Measurements from ENCODE around the gene LARP4B.

The LARP4B gene

GRCh38 chr10:818526-819220 is 112.8 kb downstream of the LARP4B start:
- TF ChIP-seq CTCF (IDR thresholded peaks at IDR 0.05; ENCODE audit: control insufficient read depth, insufficient read depth, low read depth, low read length, missing control alignments): no peak
- H3K4me3 ChIP-seq (ENCODE audit: control insufficient read depth, low read depth, low read length): no peak overlapping the region
- DNase-seq (ENCODE audit: low read depth): no peak

GRCh38 chr10:818010-818409 is 113.5 kb downstream of the LARP4B start:
- no peak for TF ChIP-seq CTCF (IDR thresholded peaks at IDR 0.05; ENCODE audit: control insufficient read depth, insufficient read depth, low read depth, low read length, missing control alignments)
- H3K4me3 ChIP-seq (ENCODE audit: control insufficient read depth, low read depth, low read length): no peak overlapping the region
- DNase-seq (ENCODE audit: low read depth): no peak

- TF ChIP-seq CTCF (IDR thresholded peaks at IDR 0.05; ENCODE audit: control insufficient read depth, insufficient read depth, low read depth, low read length, missing control alignments): no peak
- no peak for DNase-seq (ENCODE audit: low read depth)
- H3K4me3 ChIP-seq (ENCODE audit: control insufficient read depth, low read depth, low read length): no peak overlapping the region
These were observed 114.1 kb downstream of the LARP4B start for GRCh38 chr10:817371-817770.

GRCh38 chr10:816958-817357 is 114.5 kb downstream of the LARP4B start:
- no peak for DNase-seq (ENCODE audit: low read depth)
- TF ChIP-seq CTCF (IDR thresholded peaks at IDR 0.05; ENCODE audit: control insufficient read depth, insufficient read depth, low read depth, low read length, missing control alignments): no peak
- no peak overlapping the region for H3K4me3 ChIP-seq (ENCODE audit: control insufficient read depth, low read depth, low read length)

- no peak for DNase-seq (ENCODE audit: low read depth)
- H3K4me3 ChIP-seq (ENCODE audit: control insufficient read depth, low read depth, low read length): no peak overlapping the region
- TF ChIP-seq CTCF (IDR thresholded peaks at IDR 0.05; ENCODE audit: control insufficient read depth, insufficient read depth, low read depth, low read length, missing control alignments): no peak
These were observed 115.4 kb downstream of the LARP4B start for GRCh38 chr10:816091-816477.

- no peak overlapping the region for H3K4me3 ChIP-seq (ENCODE audit: control insufficient read depth, low read depth, low read length)
- no peak for DNase-seq (ENCODE audit: low read depth)
- TF ChIP-seq CTCF (IDR thresholded peaks at IDR 0.05; ENCODE audit: control insufficient read depth, insufficient read depth, low read depth, low read length, missing control alignments): peak; percentile 10
These were observed 116.0 kb downstream of the LARP4B start for GRCh38 chr10:815338-816090.

Data from AG09309 (cell line).